Measurements from ENCODE around the gene BACE2. TPM values are rescaled to one million over a fixed set of nuclear protein-coding genes. Genes with fewer than 3 reads are reported as not detected.

Gene BACE2
- 3.0 and 7.1 TPM in 2 replicates for total RNA-seq

- TF ChIP-seq, protein P1, sequence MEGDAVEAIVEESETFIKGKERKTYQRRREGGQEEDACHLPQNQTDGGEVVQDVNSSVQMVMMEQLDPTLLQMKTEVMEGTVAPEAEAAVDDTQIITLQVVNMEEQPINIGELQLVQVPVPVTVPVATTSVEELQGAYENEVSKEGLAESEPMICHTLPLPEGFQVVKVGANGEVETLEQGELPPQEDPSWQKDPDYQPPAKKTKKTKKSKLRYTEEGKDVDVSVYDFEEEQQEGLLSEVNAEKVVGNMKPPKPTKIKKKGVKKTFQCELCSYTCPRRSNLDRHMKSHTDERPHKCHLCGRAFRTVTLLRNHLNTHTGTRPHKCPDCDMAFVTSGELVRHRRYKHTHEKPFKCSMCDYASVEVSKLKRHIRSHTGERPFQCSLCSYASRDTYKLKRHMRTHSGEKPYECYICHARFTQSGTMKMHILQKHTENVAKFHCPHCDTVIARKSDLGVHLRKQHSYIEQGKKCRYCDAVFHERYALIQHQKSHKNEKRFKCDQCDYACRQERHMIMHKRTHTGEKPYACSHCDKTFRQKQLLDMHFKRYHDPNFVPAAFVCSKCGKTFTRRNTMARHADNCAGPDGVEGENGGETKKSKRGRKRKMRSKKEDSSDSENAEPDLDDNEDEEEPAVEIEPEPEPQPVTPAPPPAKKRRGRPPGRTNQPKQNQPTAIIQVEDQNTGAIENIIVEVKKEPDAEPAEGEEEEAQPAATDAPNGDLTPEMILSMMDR (IDR thresholded peaks at IDR 0.05; ENCODE audit: insufficient read depth, low read depth, low read length), result peak; percentile 32
- peak; percentile 42 for DNase-seq (ENCODE audit: low read depth)
- peak within 1 kb of the TSS; percentile 54 for H3K4me3 ChIP-seq (ENCODE audit: low read depth, low read length)
Observed at GRCh38 chr21:41167348-41168342, at the start of gene BACE2. BACE2 (plus strand) TSS chr21:41168160; CDS start chr21:41168264, 104 bp downstream.

GRCh38 chr21:41119901-41120300 lies 48.1 kb upstream of the BACE2 start:
- no peak overlapping the region for H3K4me3 ChIP-seq (ENCODE audit: low read depth, low read length)
- DNase-seq (ENCODE audit: low read depth), result no peak
- TF ChIP-seq, protein P1 (IDR thresholded peaks at IDR 0.05; ENCODE audit: insufficient read depth, low read depth, low read length), result no peak

DNA sequence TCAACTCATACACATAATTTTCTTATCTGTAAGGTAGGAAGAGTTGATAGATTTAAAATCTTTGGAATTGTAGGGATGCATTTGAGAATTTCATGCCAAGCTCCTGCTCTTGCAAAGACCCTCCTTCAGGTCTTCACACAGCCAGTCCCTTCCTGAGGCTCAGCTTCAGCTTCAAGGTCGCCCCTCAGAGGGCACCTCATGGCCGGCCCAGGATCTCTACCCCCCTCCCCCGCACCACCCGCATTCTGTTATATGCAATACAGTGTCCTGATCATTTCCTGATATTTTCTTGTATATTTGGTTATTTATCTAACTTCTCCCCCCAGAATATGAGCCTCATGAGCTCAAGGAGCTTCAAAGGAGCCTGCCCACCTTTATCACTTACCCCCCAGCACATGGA lies 47.0 kb upstream of the BACE2 start:
- TF ChIP-seq, protein P1 (IDR thresholded peaks at IDR 0.05; ENCODE audit: insufficient read depth, low read depth, low read length), result no peak
- no peak for DNase-seq (ENCODE audit: low read depth)
- no peak overlapping the region for H3K4me3 ChIP-seq (ENCODE audit: low read depth, low read length)

DNA sequence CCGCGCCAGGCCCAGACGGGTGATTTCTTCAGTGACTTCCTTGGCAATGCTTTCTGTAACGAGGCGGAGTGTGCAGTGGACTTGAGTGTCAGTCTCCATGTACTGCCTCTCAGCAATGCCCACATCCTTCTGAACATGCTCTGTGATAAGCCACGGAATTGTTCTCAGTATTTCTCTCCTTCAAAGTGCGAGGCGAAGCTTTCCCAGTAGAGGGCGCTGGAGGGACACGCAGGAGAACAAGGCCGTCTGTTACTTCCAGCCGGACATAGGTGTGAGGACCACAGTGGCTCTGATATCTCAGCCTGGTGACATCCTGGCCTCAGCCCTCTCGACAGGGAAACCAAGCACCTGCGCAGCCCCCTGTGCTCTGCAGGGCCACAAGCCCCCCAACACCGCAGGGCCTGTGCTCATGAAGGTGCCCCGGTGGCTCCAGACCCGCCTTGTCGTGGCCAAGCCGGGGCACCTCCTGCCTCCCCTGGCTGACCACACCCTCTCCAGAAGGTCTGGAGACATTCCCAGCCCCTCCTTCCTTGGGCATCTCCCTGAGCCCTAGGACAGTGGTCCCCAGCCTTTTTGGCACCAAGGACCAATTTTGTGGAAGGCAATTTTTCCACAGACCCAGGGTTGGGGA lies 46.1 kb upstream of the BACE2 start:
- TF ChIP-seq, protein P1 (IDR thresholded peaks at IDR 0.05; ENCODE audit: insufficient read depth, low read depth, low read length), result peak; percentile 58
- DNase-seq (ENCODE audit: low read depth), result peak; percentile 32
- no peak overlapping the region for H3K4me3 ChIP-seq (ENCODE audit: low read depth, low read length)

- no peak overlapping the region for H3K4me3 ChIP-seq (ENCODE audit: low read depth, low read length)
- TF ChIP-seq, protein P1 (IDR thresholded peaks at IDR 0.05; ENCODE audit: insufficient read depth, low read depth, low read length), result no peak
Observed at GRCh38 chr21:41124641-41125201, 43.2 kb upstream of the BACE2 start.

GRCh38 chr21:41128981-41129380 lies 39.0 kb upstream of the BACE2 start:
- TF ChIP-seq, protein P1 (IDR thresholded peaks at IDR 0.05; ENCODE audit: insufficient read depth, low read depth, low read length), result no peak
- no peak overlapping the region for H3K4me3 ChIP-seq (ENCODE audit: low read depth, low read length)
- no peak for DNase-seq (ENCODE audit: low read depth)

More at GRCh38 chr21:41124641-41125201, 43.2 kb upstream of the BACE2 start:
- no peak for DNase-seq (ENCODE audit: low read depth)
